ENCODE data around the gene NCBP2L.

Gene NCBP2L

DNA sequence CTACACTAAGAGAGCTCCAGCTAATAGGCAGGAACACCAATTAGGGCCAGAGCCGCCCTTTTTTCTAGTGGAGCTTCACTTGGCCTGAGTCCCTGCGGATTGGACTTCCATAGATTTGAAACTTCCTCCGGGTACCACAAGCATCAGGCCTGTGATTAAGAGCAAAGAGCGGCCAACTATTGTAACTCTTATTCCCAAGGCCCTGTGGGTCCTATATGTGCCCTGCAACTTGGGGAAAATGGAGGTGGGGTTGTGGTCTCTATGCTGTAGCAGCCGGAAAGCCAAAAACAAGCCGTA is at the start of gene NCBP2L:
Gene NCBP2L (plus strand): TSS at position 198 of the 297 bp plus-strand sequence. CDS start 16,488 bp downstream, outside the sequence.
- no peak for DNase-seq

DNA sequence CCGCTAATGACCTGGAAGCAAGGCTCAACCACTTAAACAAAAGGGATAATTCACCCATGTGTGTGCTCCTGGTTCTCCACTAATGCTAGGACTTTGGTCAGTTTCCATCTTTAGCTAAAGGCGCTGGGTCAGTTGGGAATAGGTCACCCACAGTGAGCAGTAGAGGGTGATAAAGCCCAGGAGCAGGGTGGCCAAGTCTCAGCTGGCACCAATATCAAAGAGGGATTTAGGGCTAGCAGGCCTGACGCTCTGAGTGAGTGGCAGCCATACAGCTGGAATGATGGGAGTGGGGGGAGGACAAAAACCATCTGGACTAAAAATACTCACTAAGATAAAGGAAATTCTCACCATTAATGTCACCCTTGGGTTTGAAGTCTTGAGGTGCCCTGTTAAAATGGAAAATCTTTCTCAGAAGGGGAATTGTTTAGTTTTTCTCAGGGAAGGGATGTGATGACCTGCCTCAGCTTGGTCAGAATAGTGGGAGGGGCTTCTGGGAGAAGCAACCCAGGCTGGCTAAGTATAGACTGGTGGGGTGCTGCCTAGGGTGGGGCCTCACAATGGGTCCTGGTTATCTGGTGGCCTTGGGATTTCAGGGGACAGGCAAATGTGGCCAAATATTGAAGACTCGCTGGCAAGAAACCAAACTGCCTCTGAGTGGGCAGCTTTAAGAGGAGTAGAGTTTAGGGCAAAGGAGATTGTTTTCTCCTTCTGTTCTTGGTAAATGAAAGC is 49.0 kb upstream of the NCBP2L start:
- DNase-seq: no peak

GRCh38 chrX:107729558-107730297 is 47.8 kb upstream of the NCBP2L start:
- no peak for DNase-seq

GRCh38 chrX:107730298-107730655 is 47.3 kb upstream of the NCBP2L start:
- no peak for DNase-seq

DNA sequence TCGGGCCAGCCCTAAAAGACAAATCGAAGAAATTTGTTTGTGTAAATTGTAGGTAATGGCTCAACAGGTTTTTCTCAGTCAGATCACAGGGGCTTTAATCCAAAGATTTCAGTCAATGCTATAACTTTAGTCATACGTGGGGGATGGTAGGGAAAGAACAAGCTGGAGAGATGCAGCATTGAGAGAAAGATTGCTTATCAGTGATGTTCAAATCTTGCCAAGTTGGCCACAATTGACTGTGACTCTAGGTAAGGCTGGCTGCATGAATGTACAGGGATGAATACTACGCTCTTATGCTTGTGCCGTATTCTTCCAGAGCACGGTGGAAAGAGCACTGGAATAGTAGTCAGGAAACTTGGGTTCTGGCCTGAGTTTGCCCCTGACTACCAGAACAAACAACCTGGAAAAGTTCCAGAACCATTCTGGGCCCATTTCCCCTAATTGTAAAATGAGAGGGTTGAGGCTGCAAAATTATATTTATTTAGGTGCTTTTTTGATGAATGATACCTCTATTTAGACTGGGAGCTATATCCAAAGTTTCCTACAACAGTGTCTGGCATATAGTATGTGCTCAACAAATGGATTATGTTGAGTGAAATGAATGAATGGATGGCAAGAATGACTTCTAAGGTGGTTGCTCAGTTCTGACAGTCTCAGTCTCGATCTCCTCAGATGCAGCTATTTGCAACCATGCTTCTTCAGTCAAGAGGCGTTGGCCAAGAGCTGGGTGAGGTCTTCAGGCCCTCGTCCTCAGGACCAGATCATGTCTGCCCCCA is 46.4 kb upstream of the NCBP2L start:
- DNase-seq: no peak

GRCh38 chrX:107731831-107732502 is 45.6 kb upstream of the NCBP2L start:
- peak; percentile 79 for DNase-seq

- no peak for DNase-seq
These were observed 43.8 kb upstream of the NCBP2L start for GRCh38 chrX:107733686-107734085.

DNA sequence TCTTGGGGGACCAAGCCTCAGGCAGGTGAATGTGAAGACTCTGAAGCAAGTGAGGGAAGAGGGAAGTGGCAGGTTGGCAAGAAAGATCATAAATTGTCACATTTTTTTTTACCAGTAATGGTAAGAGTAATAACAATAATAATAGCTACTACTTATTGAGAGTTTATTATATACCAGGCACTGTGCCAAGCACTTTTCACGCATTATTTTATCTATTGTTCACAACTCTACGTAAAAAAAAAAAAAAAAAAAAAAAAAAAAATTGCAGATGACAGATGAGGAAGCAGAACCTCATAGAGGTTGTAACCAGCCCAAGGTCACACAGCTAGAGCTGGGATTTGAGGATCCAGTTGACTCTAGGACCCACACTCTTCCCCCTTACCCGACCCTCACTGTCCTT is 42.9 kb upstream of the NCBP2L start:
- no peak for DNase-seq

GRCh38 chrX:107736781-107737531 is 40.6 kb upstream of the NCBP2L start:
- DNase-seq: no peak

GRCh38 chrX:107738272-107738671 is 39.3 kb upstream of the NCBP2L start:
- no peak for DNase-seq

DNA sequence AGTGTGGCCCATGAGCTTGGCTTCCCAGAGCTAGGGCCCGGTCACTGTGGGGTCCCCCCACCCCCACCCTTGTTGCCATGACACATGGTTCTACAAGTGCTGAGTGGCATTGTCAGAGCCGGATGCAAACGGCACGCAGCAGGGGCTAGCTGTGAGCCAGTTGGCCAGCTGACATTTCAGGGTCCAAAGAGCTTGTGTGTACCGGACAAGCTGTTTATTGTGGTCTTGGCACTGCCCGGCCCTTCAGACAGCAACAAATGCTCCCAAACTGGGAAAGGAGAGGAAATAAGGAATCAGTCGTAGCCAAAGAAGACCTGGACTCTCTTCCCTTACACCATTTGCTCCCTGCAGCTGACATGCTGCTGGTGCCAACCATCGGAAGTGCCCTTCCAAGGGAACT is 38.8 kb upstream of the NCBP2L start:
- no peak for DNase-seq

- DNase-seq: no peak
These were observed 38.0 kb upstream of the NCBP2L start for GRCh38 chrX:107739541-107739940.

GRCh38 chrX:107741404-107741790 is 36.1 kb upstream of the NCBP2L start:
- DNase-seq: no peak

DNA sequence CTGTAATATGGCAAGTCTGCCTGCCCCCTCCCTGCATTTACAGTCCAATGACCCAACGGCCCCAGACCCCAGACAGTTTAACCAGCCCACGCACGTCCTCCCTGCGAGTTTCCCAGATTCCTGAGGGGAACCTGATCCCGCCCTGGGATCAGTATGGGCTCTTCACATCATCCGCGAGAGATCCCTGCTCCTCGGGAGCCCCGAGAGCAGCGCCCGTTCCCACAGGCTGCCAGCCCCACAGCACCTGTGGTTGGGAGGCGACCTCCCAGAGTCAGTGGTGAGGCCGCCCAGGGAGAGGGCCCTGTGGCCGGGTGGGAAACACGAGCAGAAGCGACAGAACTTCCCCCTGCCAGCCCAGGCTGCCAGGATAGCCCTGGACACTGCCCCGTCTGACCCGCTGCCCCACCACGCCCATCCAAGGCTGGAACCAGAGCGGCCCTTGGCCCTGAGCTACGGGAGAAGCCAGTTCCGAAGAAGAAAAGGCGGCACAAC is 34.8 kb upstream of the NCBP2L start:
- DNase-seq: no peak

DNA sequence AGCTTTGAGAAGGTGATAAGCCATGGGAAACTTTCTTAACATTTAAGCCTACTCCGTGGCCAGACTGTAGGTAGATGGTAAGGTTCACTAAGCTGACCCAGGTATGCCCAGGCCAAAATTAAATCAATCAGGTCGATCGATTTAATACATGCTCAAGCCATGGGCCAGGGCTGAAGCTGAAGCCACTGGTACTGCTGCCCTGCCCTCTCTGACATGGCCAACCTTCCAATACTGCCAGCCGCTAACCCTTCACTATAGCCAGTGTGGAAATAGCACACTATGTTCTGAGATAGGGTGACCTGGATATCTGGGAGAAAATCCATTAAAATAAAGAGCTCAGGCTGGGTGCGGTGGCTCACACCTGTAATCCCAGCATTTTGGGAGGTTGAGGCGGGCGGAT is 33.5 kb upstream of the NCBP2L start:
- no peak for DNase-seq

- DNase-seq: no peak
These were observed 32.7 kb upstream of the NCBP2L start for GRCh38 chrX:107744868-107745267.

GRCh38 chrX:107747596-107748161 is 29.9 kb upstream of the NCBP2L start:
- peak; percentile 36 for DNase-seq

- DNase-seq: no peak
These were observed 29.0 kb upstream of the NCBP2L start for GRCh38 chrX:107748506-107748905.

DNA sequence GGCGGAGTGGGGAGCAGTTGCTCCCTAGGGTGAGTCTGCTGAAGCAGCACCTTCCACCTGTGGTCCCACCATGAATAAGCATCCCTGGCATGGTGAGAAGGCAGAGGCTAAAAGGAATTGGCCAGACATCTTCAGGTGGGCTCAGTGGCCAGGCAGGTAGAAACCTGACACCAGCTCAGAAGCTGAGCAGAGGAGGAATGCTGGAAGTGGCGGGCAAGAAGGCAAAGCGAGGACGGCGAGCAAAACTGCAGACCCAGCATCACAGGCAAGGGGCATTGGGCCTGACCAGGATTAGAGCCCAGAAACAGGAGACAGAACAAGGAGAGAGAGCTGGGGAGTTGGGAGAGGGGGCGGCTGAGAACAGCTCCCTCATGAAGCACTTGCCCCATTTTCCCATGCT is 27.3 kb upstream of the NCBP2L start:
- DNase-seq: no peak

DNA sequence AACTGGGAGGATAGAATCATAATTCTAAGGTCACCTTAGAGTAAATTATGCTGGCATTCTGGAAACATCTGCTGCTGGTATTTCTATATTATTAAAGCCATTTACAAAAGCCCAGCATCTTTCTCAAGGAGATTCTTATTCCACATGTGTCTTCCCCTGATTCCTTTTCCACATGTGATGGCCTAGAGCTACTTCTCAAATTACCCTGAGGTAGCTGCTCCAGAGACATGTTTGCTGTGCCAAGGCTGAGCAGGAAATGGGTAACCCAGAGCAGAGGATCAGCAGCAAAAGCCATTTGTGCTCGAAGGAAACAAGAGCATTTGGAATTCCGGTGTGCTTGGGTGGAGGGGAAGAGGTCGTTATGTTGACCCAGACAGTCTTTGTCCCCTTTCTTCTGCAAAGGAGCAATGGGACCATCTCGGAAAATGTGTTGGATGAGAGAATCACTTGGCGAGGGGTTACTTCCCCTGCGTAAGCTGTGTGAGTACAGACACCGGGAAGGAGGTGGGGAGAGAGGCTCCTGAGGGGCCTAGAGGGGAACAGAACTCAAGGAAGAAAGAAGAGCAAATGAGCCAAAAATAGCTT is 26.6 kb upstream of the NCBP2L start:
- DNase-seq: no peak

DNA sequence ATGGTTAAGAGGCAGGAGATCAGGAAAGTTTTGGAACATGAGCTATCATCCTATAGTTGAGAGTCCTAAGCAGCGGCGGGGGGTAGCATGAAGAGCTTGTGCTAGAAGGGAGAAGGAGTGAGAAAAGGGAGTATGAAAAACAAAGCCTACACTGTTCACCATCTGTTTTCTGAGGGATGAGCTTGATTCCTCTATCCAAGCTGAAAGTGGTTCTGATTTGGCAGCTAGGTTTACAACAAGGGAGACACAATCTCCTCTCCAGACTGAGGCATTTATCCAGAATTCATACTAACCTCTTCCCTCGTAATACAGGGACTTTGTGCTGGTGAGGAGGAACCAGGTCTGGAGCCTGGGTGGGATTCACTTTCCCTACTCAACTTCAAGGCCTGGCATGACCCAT is 25.5 kb upstream of the NCBP2L start:
- DNase-seq: no peak

DNA sequence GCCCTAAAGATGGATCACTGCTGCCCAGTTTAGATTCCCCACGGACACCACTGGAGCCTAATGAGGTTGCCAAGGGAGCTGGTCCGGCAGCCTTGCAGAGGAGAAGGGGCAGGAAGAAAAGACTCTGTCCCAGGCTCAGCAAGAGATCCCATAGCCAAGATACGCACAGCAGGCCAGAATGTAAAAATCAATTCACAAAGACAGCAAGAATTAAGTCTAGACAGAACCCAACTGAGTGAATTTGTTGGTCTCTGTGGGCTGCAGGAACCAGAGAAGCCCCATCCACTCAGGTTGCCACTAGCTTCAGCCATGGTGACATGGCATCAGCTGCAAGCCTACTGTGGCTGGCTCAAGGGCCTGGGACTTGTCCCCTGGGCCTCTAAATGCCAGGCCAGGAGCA is 24.8 kb upstream of the NCBP2L start:
- no peak for DNase-seq

Measured in NCI-H226 (cell line).